Sigmoid colon (tissue), 4 donors: ENCODE measurements around the gene S100A5.
"Not testable (repeated sequence)": the region's sequence is repeated elsewhere in the genome, so short reads cannot be mapped to it uniquely, and the experiment has no call there.

Source experiments
- EP300 ChIP-seq, 4 donors: sonication (generic); formaldehyde crosslinking; IDR thresholded peaks; one replicate each; pipeline ENCODE4 v1.6.1; 2017; ENCODE audit warnings: antibody characterized with exemption in 4 of 4
- POLR2A ChIP-seq, 2 donors: fragments of 450-650 bp; IDR thresholded peaks; one replicate each; pipeline ENCODE4 v1.6.1; 2016; ENCODE audit warnings: antibody characterized with exemption in 2 of 2, mild to moderate bottlenecking in 2 of 2, moderate library complexity in 2 of 2
- POLR2AphosphoS5 ChIP-seq, 4 donors: sonication (generic); formaldehyde crosslinking; IDR thresholded peaks; one replicate each; pipeline ENCODE4 v1.6.1; 2017; ENCODE audit warnings: antibody characterized with exemption in 4 of 4
- TF ChIP-seq, protein P1 (sequence below), 4 experiments: fragments of 450-650 bp in 3 of 4; fragments of 200-600 bp in 1 of 4; IDR thresholded peaks; one replicate each; pipeline ENCODE4 v1.5.1; 2016 to 2019; ENCODE audit warnings: antibody characterized with exemption in 4 of 4, mild to moderate bottlenecking in 3 of 4, moderate library complexity in 2 of 4

DNA sequence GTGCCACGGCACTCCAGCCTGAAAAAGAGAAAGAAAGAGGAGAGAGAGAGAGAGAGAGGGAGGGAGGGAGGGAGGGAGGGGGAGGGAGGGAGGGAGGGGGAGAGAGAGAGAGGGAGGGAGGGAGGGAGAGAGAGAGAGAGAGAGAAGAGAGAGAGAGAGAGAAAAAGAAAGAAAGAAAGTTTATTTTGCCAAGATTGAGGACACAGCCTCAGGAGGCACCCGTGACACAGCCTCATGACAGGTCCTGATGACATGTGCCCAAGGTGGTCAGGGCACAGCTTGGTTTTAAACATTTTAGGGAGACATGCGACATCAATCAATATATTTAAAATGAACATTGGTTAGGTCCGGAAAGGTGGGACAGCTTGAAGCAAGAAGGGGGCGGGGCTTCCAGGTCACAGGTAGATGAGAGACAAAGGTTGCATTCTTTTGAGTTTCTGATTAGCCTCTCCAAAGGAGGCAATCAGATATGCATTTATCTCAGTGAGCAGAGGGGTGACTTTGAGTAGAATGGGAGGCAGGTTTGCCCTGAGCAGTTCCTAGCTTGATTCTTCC is 20.5 kb downstream of the S100A5 start:
- TF ChIP-seq, protein P1, sequence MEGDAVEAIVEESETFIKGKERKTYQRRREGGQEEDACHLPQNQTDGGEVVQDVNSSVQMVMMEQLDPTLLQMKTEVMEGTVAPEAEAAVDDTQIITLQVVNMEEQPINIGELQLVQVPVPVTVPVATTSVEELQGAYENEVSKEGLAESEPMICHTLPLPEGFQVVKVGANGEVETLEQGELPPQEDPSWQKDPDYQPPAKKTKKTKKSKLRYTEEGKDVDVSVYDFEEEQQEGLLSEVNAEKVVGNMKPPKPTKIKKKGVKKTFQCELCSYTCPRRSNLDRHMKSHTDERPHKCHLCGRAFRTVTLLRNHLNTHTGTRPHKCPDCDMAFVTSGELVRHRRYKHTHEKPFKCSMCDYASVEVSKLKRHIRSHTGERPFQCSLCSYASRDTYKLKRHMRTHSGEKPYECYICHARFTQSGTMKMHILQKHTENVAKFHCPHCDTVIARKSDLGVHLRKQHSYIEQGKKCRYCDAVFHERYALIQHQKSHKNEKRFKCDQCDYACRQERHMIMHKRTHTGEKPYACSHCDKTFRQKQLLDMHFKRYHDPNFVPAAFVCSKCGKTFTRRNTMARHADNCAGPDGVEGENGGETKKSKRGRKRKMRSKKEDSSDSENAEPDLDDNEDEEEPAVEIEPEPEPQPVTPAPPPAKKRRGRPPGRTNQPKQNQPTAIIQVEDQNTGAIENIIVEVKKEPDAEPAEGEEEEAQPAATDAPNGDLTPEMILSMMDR (IDR thresholded peaks at IDR 0.05): not testable (repeated sequence)
- TF ChIP-seq POLR2A, POLR2AphosphoS5, EP300 (IDR thresholded peaks at IDR 0.05): not testable (repeated sequence)
